BLaER1 (cell line): ENCODE results near the gene TSNAX.
"Not testable (repeated sequence)": the region's sequence is repeated elsewhere in the genome, so short reads cannot be mapped to it uniquely, and the experiment has no call there.

Experiments used
- H3K27ac ChIP-seq: shearing (Covaris generic); formaldehyde crosslinking; 2 replicates; pipeline ENCODE4 v1.8.1; 2022
- H3K27me3 ChIP-seq: shearing (Covaris generic); formaldehyde crosslinking; 2 replicates; pipeline ENCODE4 v1.8.1; 2022
- H3K36me3 ChIP-seq: shearing (Covaris generic); formaldehyde crosslinking; 2 replicates; pipeline ENCODE4 v1.8.1; 2022
- H3K4me1 ChIP-seq: shearing (Covaris generic); formaldehyde crosslinking; 2 replicates; pipeline ENCODE4 v1.8.1; 2022
- H3K4me2 ChIP-seq: shearing (Covaris generic); formaldehyde crosslinking; 2 replicates; pipeline ENCODE4 v1.8.1; 2022
- H3K4me3 ChIP-seq: shearing (Covaris generic); formaldehyde crosslinking; 2 replicates; pipeline ENCODE4 v1.8.1; 2022
- H3K9ac ChIP-seq: shearing (Covaris generic); formaldehyde crosslinking; 2 replicates; pipeline ENCODE4 v1.8.1; 2022
- H3K9me3 ChIP-seq: shearing (Covaris generic); formaldehyde crosslinking; 2 replicates; pipeline ENCODE4 v1.8.1; 2022
- H4K20me1 ChIP-seq: shearing (Covaris generic); formaldehyde crosslinking; 2 replicates; pipeline ENCODE4 v1.8.1; 2022
- Cebpa-rat ChIP-seq: shearing (Covaris generic); IDR thresholded peaks from 2 replicates; pipeline ENCODE4 v1.8.1; 2022

Gene TSNAX

GRCh38 chr1:231581859-231582258 lies 53.4 kb downstream of the TSNAX start:
- Histone ChIP-seq H4K20me1 (no peaks in the 10 kb centered on the region), H3K4me3 (no peak overlapping the region), H3K4me2 (no peak overlapping the region), H3K27me3 (no peaks in the 10 kb centered on the region), H3K27ac (no peak overlapping the region), H3K9me3 (no peaks in the 10 kb centered on the region), H3K36me3 (no peaks in the 10 kb centered on the region), H3K4me1 (peaks cover 15% of the 10 kb centered on the region), H3K9ac (no peak overlapping the region)
- no peak for TF ChIP-seq Cebpa-rat

- H3K27me3 ChIP-seq = no peaks in the 10 kb centered on the region
These were observed 54.9 kb downstream of the TSNAX start for GRCh38 chr1:231583376-231583775.

GRCh38 chr1:231584117-231584516 lies 55.6 kb downstream of the TSNAX start:
- H3K4me3 ChIP-seq = no peak overlapping the region
- TF ChIP-seq Cebpa-rat = no peak
- no peaks in the 10 kb centered on the region for H3K27me3 ChIP-seq
- no peaks in the 10 kb centered on the region for H3K9me3 ChIP-seq
- H3K9ac ChIP-seq = no peak overlapping the region
- H3K4me1 ChIP-seq = peaks cover 15% of the 10 kb centered on the region
- no peaks in the 10 kb centered on the region for H4K20me1 ChIP-seq
- no peak overlapping the region for H3K27ac ChIP-seq
- H3K36me3 ChIP-seq = no peaks in the 10 kb centered on the region
- no peak overlapping the region for H3K4me2 ChIP-seq

More at GRCh38 chr1:231583376-231583775, 54.9 kb downstream of the TSNAX start:
- Histone ChIP-seq H3K27ac (no peak overlapping the region), H3K4me1 (peaks cover 15% of the 10 kb centered on the region), H3K4me3 (no peak overlapping the region), H3K9ac (no peak overlapping the region), H3K9me3 (no peaks in the 10 kb centered on the region), H3K36me3 (no peaks in the 10 kb centered on the region), H4K20me1 (no peaks in the 10 kb centered on the region), H3K4me2 (no peak overlapping the region)
- no peak for TF ChIP-seq Cebpa-rat

- no peak overlapping the region for H3K4me3 ChIP-seq
- TF ChIP-seq Cebpa-rat = no peak
- H3K27me3 ChIP-seq = no peaks in the 10 kb centered on the region
- H4K20me1 ChIP-seq = no peaks in the 10 kb centered on the region
- H3K9me3 ChIP-seq = no peaks in the 10 kb centered on the region
- H3K9ac ChIP-seq = no peak overlapping the region
- no peaks in the 10 kb centered on the region for H3K36me3 ChIP-seq
- H3K4me2 ChIP-seq = peak overlapping the region; percentile 25; the same call in 1 of the 2 replicates
- H3K27ac ChIP-seq = no peak overlapping the region
- peaks cover 15% of the 10 kb centered on the region for H3K4me1 ChIP-seq
These were observed 56.5 kb downstream of the TSNAX start for GRCh38 chr1:231584921-231585320.

- Histone ChIP-seq H3K27me3 (no peaks in the 10 kb centered on the region), H3K4me3 (no peak overlapping the region), H3K9me3 (no peaks in the 10 kb centered on the region), H3K9ac (no peak overlapping the region), H3K36me3 (no peaks in the 10 kb centered on the region), H3K27ac (no peak overlapping the region), H3K4me1 (no peaks in the 10 kb centered on the region), H4K20me1 (no peaks in the 10 kb centered on the region), H3K4me2 (no peak overlapping the region)
- TF ChIP-seq Cebpa-rat = no peak
These were observed 62.2 kb downstream of the TSNAX start for GRCh38 chr1:231590453-231591198.

GRCh38 chr1:231591466-231591865 lies 63.0 kb downstream of the TSNAX start:
- H3K9me3 ChIP-seq = no peaks in the 10 kb centered on the region
- H3K9ac ChIP-seq = no peak overlapping the region
- H3K4me3 ChIP-seq = no peak overlapping the region
- H3K4me1 ChIP-seq = no peaks in the 10 kb centered on the region
- H3K27me3 ChIP-seq = no peaks in the 10 kb centered on the region
- no peaks in the 10 kb centered on the region for H4K20me1 ChIP-seq
- H3K4me2 ChIP-seq = no peak overlapping the region
- no peak for TF ChIP-seq Cebpa-rat
- no peak overlapping the region for H3K27ac ChIP-seq
- H3K36me3 ChIP-seq = no peaks in the 10 kb centered on the region

GRCh38 chr1:231592809-231593208 lies 64.3 kb downstream of the TSNAX start:
- H3K4me2 ChIP-seq = no peak overlapping the region
- TF ChIP-seq Cebpa-rat = no peak
- H3K36me3 ChIP-seq = no peaks in the 10 kb centered on the region
- no peaks in the 10 kb centered on the region for H4K20me1 ChIP-seq
- no peaks in the 10 kb centered on the region for H3K4me1 ChIP-seq
- H3K9ac ChIP-seq = no peak overlapping the region
- H3K4me3 ChIP-seq = no peak overlapping the region
- H3K27me3 ChIP-seq = no peaks in the 10 kb centered on the region
- no peaks in the 10 kb centered on the region for H3K9me3 ChIP-seq
- no peak overlapping the region for H3K27ac ChIP-seq

GRCh38 chr1:231593264-231593663 lies 64.8 kb downstream of the TSNAX start:
- H3K36me3 ChIP-seq, H4K20me1 ChIP-seq, H3K9me3 ChIP-seq, H3K4me2 ChIP-seq, H3K27me3 ChIP-seq, H3K4me3 ChIP-seq, H3K4me1 ChIP-seq, H3K9ac ChIP-seq, H3K27ac ChIP-seq: not testable (repeated sequence)

GRCh38 chr1:231594123-231594522 lies 65.7 kb downstream of the TSNAX start:
- H3K4me3 ChIP-seq = no peak overlapping the region
- no peaks in the 10 kb centered on the region for H3K27me3 ChIP-seq
- H3K4me1 ChIP-seq = no peaks in the 10 kb centered on the region
- no peaks in the 10 kb centered on the region for H3K9me3 ChIP-seq
- no peak overlapping the region for H3K4me2 ChIP-seq
- H4K20me1 ChIP-seq = no peaks in the 10 kb centered on the region
- no peak overlapping the region for H3K27ac ChIP-seq
- TF ChIP-seq Cebpa-rat = no peak
- H3K36me3 ChIP-seq = no peaks in the 10 kb centered on the region
- no peak overlapping the region for H3K9ac ChIP-seq

GRCh38 chr1:231594749-231595148 lies 66.3 kb downstream of the TSNAX start:
- no peak overlapping the region for H3K4me3 ChIP-seq
- H3K4me2 ChIP-seq = no peak overlapping the region
- H3K4me1 ChIP-seq = no peaks in the 10 kb centered on the region
- no peaks in the 10 kb centered on the region for H3K9me3 ChIP-seq
- H4K20me1 ChIP-seq = no peaks in the 10 kb centered on the region
- no peak overlapping the region for H3K9ac ChIP-seq
- TF ChIP-seq Cebpa-rat = no peak
- no peaks in the 10 kb centered on the region for H3K36me3 ChIP-seq
- no peaks in the 10 kb centered on the region for H3K27me3 ChIP-seq
- no peak overlapping the region for H3K27ac ChIP-seq

GRCh38 chr1:231596337-231596791 lies 67.9 kb downstream of the TSNAX start:
- no peak overlapping the region for H3K4me3 ChIP-seq
- no peak for TF ChIP-seq Cebpa-rat
- no peaks in the 10 kb centered on the region for H3K4me1 ChIP-seq
- no peak overlapping the region for H3K27ac ChIP-seq
- H3K9me3 ChIP-seq = no peaks in the 10 kb centered on the region
- no peak overlapping the region for H3K9ac ChIP-seq
- no peaks in the 10 kb centered on the region for H3K36me3 ChIP-seq
- H3K4me2 ChIP-seq = no peak overlapping the region
- H3K27me3 ChIP-seq = no peaks in the 10 kb centered on the region
- no peaks in the 10 kb centered on the region for H4K20me1 ChIP-seq
